Tibial nerve (tissue), 4 donors: Measurements from ENCODE around the gene CKM. TPM values are rescaled to one million over a fixed set of nuclear protein-coding genes. Genes with fewer than 3 reads are reported as not detected.

Experiments used
- DNase-seq, 2 donors: peaks; one replicate each; pipeline ENCODE4 v3.0.0-alpha.2; 2019; ENCODE audit warnings: low spot score in 2 of 2
- H3K27ac ChIP-seq, 4 donors: fragments of 200-600 bp; sonication (generic) in 3 of 4; one replicate each; pipeline ENCODE4 v1.5.1; 2017 to 2019; ENCODE audit warnings: mild to moderate bottlenecking in 1 of 4
- H3K27me3 ChIP-seq, 2 donors: fragments of 200-600 bp; sonication (generic) in 1 of 2; one replicate each; pipeline versions ENCODE4 v1.5.1 to v1.6.0; 2017 to 2019
- H3K36me3 ChIP-seq, 3 donors: fragments of 200-600 bp; sonication (generic); one replicate each; pipeline ENCODE4 v1.5.1; 2018 to 2019
- H3K4me1 ChIP-seq, 4 donors: fragments of 200-600 bp; sonication (generic) in 3 of 4; one replicate each; pipeline ENCODE4 v1.5.1; 2017 to 2019
- H3K4me3 ChIP-seq, 4 donors: fragments of 200-600 bp; sonication (generic) in 3 of 4; one replicate each; pipeline ENCODE4 v1.5.1; 2017 to 2019; ENCODE audit warnings: mild to moderate bottlenecking in 1 of 4, moderate library complexity in 1 of 4
- H3K9me3 ChIP-seq, 4 donors: fragments of 200-600 bp; sonication (generic) in 3 of 4; one replicate each; pipeline ENCODE4 v1.5.1; 2017 to 2019
- CTCF ChIP-seq, 5 experiments: fragments of 200-600 bp in 3 of 5; fragments of 450-650 bp in 2 of 5; sonication (generic) in 3 of 5; IDR thresholded peaks; one replicate each; pipeline ENCODE4 v1.5.1; 2016 to 2019; ENCODE audit warnings: antibody characterized with exemption in 5 of 5, mild to moderate bottlenecking in 3 of 5, moderate library complexity in 2 of 5
- EP300 ChIP-seq, 2 donors: sonication (generic); formaldehyde crosslinking; IDR thresholded peaks; one replicate each; pipeline ENCODE4 v1.6.1; 2017; ENCODE audit warnings: antibody characterized with exemption in 2 of 2, mild to moderate bottlenecking in 1 of 2
- POLR2A ChIP-seq, 2 donors: fragments of 450-650 bp; IDR thresholded peaks; one replicate each; pipeline ENCODE4 v1.6.1; 2017; ENCODE audit warnings: antibody characterized with exemption in 2 of 2, mild to moderate bottlenecking in 2 of 2, moderate library complexity in 2 of 2
- WGBS, 2 donors: methylation state at CpG; one replicate each; pipeline ENCODE4 v1.1.5; 2018; 5-methylcytosine and 5-hydroxymethylcytosine counted together
- total RNA-seq, 4 donors: library from RNA; depleted of rRNA; stranded (reverse); fragments of >200 nt; gene quantifications; one replicate each; pipeline ENCODE4 v1.1.0, GENCODE V29; 2016

Gene CKM
- total RNA-seq, 4 donors from 2014 or later = 0.30 to 1.3 TPM; not detected in 2

- no peak for DNase-seq
- Histone ChIP-seq H3K4me1 (no peaks in the 10 kb centered on the region), H3K4me3 (no peak overlapping the region), H3K27me3 (no peaks in the 10 kb centered on the region), H3K36me3 (peaks cover 0 to 96% (median 5%) of the 10 kb centered on the region in 3 donors), H3K27ac (no peak overlapping the region), H3K9me3 (no peaks in the 10 kb centered on the region)
- TF ChIP-seq POLR2A (IDR thresholded peaks at IDR 0.05) (no peak), EP300 (IDR thresholded peaks at IDR 0.05) (no peak), CTCF (IDR thresholded peaks at IDR 0.05) (no peak)
- 90 to 96% methylated on average over 11 of the region's 11 CpGs for WGBS, 2 donors
These were observed 34.7 kb upstream of the CKM start for GRCh38 chr19:45357445-45357783.

DNA sequence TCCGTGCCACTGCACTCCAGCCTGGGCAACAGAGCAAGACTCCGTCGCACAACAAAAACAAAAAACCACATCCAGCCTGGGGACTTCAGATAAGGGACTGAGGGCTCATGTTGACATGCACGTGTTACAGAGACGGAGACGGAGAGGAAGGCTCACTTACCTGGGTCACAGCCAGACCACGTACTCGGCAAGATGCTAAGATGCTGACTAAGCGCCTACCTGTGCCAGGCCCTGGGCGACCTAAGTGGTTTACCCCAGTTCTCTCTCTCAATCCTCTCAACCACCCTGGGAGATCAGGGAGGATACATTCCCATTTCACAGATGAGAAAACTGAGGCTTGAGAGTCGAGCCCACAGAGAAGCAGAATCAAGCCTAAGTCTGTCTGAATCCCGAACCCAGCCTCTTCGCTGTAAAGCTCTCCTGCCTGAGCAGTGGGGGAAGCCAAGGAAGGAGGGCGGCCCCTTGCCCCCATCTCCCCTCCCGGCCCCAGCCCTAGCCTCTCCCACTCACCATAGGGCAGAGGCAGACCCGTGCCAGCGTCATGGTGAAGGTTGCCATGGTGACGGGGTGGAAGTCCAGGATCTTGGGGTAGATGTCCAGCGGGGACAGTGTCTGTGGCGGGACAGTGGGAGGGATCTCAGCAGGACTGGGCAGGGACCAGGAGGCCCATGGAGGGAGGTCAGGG lies 34.2 kb upstream of the CKM start:
- no peaks in the 10 kb centered on the region for H3K27me3 ChIP-seq
- no peaks in the 10 kb centered on the region for H3K9me3 ChIP-seq
- H3K36me3 ChIP-seq = peaks cover 0 to 96% (median 5%) of the 10 kb centered on the region in 3 donors
- H3K4me1 ChIP-seq = no peaks in the 10 kb centered on the region
- DNase-seq = no peak
- 87 to 88% methylated on average over 20 of the region's 20 CpGs for WGBS, 2 donors
- H3K27ac ChIP-seq = no peak overlapping the region
- no peak overlapping the region for H3K4me3 ChIP-seq
- TF ChIP-seq CTCF (IDR thresholded peaks at IDR 0.05) (no peak), EP300 (IDR thresholded peaks at IDR 0.05) (no peak), POLR2A (IDR thresholded peaks at IDR 0.05) (no peak)

DNA sequence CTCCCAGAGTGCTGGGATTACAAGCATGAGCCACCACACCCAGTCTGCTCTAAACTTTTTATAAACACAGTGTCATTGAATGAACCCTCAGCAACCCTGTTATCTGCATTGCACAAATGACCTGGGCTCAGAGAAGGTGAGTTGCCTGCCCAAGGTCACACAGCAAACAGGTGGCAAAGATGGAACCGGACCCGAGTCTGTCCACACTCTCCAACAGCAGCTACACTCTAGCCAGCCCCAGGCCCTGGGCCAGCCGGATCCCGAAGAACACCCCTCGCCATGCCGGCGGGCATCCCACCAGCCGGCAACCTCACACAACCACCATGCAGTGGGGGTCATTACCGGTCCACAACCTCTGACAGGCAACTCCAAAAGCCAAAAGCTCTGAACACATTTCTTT lies 33.2 kb upstream of the CKM start:
- no peaks in the 10 kb centered on the region for H3K9me3 ChIP-seq
- 97 to 100% methylated on average over 7 to 9 of the region's 9 CpGs for WGBS, 2 donors
- TF ChIP-seq EP300 (IDR thresholded peaks at IDR 0.05) (no peak), POLR2A (IDR thresholded peaks at IDR 0.05) (no peak), CTCF (IDR thresholded peaks at IDR 0.05) (no peak)
- no peak overlapping the region for H3K4me3 ChIP-seq
- DNase-seq = no peak
- H3K27ac ChIP-seq = no peak overlapping the region
- no peaks in the 10 kb centered on the region for H3K27me3 ChIP-seq
- no peaks in the 10 kb centered on the region for H3K4me1 ChIP-seq
- H3K36me3 ChIP-seq = peaks cover 0 to 96% (median 5%) of the 10 kb centered on the region in 3 donors

- Histone ChIP-seq H3K36me3 (peaks cover 0 to 96% (median 5%) of the 10 kb centered on the region in 3 donors), H3K27me3 (no peaks in the 10 kb centered on the region), H3K4me3 (no peak overlapping the region), H3K9me3 (no peaks in the 10 kb centered on the region), H3K4me1 (no peaks in the 10 kb centered on the region), H3K27ac (no peak overlapping the region)
- TF ChIP-seq EP300 (IDR thresholded peaks at IDR 0.05) (no peak), POLR2A (IDR thresholded peaks at IDR 0.05) (no peak), CTCF (IDR thresholded peaks at IDR 0.05) (no peak)
- 92 to 95% methylated on average over 9 of the region's 9 CpGs for WGBS, 2 donors
- DNase-seq = no peak
These were observed 32.7 kb upstream of the CKM start for GRCh38 chr19:45355402-45355801.

DNA sequence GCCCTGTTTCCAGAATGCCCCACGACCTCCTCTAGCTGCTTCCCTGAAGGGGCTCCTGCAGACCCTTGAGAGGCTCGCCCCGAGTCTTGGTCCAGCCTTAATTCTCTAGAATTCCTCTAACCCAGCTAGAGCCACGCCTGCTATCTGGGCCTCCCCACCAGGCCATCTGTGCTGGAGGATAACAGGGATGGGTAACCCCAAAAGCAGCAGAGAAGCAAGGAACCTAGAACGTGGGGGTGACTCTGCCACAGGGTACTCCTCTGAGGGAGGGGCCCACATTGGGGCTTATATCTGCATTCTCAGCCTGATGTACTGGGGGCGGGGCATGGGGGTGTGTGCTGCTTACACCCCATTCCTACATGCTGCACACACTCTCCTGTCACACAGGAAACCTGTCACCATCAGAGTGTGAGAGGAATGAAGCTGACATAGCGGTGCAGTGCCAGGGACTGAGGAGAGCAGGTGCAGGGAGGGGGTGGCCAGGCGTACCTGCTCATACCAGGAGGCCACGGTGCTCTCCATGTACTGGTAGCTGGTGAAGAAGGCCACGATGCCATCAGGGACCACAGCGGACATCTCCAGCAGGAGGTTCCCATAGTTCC lies 31.7 kb upstream of the CKM start:
- H3K27ac ChIP-seq = no peak overlapping the region

More for the DNA sequence above, 31.7 kb upstream of the CKM start:
- 89 to 90% methylated on average over 9 to 11 of the region's 11 CpGs for WGBS, 2 donors
- Histone ChIP-seq H3K4me3 (no peak overlapping the region), H3K4me1 (no peaks in the 10 kb centered on the region), H3K36me3 (peaks cover 0 to 91% (median 5%) of the 10 kb centered on the region in 3 donors), H3K27me3 (no peaks in the 10 kb centered on the region), H3K9me3 (no peaks in the 10 kb centered on the region)
- DNase-seq = no peak
- TF ChIP-seq EP300 (IDR thresholded peaks at IDR 0.05) = no peak
